Neural crest cell (in vitro differentiated cells): ENCODE data around the gene PHLDA3. TPM values are rescaled to one million over a fixed set of nuclear protein-coding genes. Genes with fewer than 3 reads are reported as not detected.
A peak's percentile ranks its signal among the peaks of the same experiment; 100 is the strongest.

Experiments
- DNase-seq: peaks from one replicate; pipeline ENCODE4 v3.0.0; 2021; ENCODE audit warnings: low read depth, mixed read lengths, low spot score
- H3K27ac Mint-ChIP-seq: one replicate; pipeline ENCODE4 v1.8.0; 2021; ENCODE audit warnings: mild to moderate bottlenecking, mixed read lengths; ENCODE audit not compliant: unreplicated experiment
- H3K27me3 Mint-ChIP-seq: 2 replicates; pipeline ENCODE4 v1.8.0; 2021; ENCODE audit warnings: low read depth, mild to moderate bottlenecking, mixed read lengths
- H3K36me3 Mint-ChIP-seq: 2 replicates; pipeline ENCODE4 v1.8.0; 2021; ENCODE audit warnings: low read depth, mild to moderate bottlenecking, mixed read lengths
- H3K4me1 Mint-ChIP-seq: 2 replicates; pipeline ENCODE4 v1.8.0; 2021; ENCODE audit warnings: mixed read lengths
- H3K4me3 Mint-ChIP-seq: one replicate; pipeline ENCODE4 v1.8.0; 2021; ENCODE audit warnings: mild to moderate bottlenecking, mixed read lengths
- H3K9me3 Mint-ChIP-seq: 2 replicates; pipeline ENCODE4 v1.8.0; 2021; ENCODE audit warnings: mixed read lengths
- CTCF ChIP-seq: fragments of 200-600 bp; sonication (generic); conservative IDR thresholded peaks from 2 replicates; pipeline ENCODE4 v1.5.0; 2021; ENCODE audit warnings: antibody characterized with exemption, mild to moderate bottlenecking
- total RNA-seq: library from RNA; stranded (reverse); gene quantifications from 2 replicates; pipeline ENCODE4 v1.2.1, GENCODE V29; 2021

PHLDA3 gene
- total RNA-seq, 1 donor from 2014 or later = 10.7 TPM

- DNase-seq = no peak
- Mint-ChIP-seq H3K4me3 (no peak overlapping the region), H3K27ac (no peak overlapping the region), H3K9me3 (no peaks in the 10 kb centered on the region), H3K4me1 (peaks cover 57% of the 10 kb centered on the region), H3K36me3 (no peaks in the 10 kb centered on the region), H3K27me3 (peaks cover 4% of the 10 kb centered on the region)
- no peak for TF ChIP-seq CTCF
These were observed 33.5 kb upstream of the PHLDA3 start for GRCh38 chr1:201502511-201502857.

- no peak overlapping the region for H3K4me3 Mint-ChIP-seq
- no peaks in the 10 kb centered on the region for H3K9me3 Mint-ChIP-seq
- H3K27me3 Mint-ChIP-seq = peaks cover 4% of the 10 kb centered on the region
- DNase-seq = no peak
- H3K27ac Mint-ChIP-seq = no peak overlapping the region
- peaks cover 57% of the 10 kb centered on the region for H3K4me1 Mint-ChIP-seq
- TF ChIP-seq CTCF = no peak
- no peaks in the 10 kb centered on the region for H3K36me3 Mint-ChIP-seq
These were observed 33.0 kb upstream of the PHLDA3 start for GRCh38 chr1:201501812-201502510.

- TF ChIP-seq CTCF = no peak
- H3K4me3 Mint-ChIP-seq = peak overlapping the region; percentile 20
- H3K4me1 Mint-ChIP-seq = peaks cover 61% of the 10 kb centered on the region
These were observed 32.2 kb upstream of the PHLDA3 start for GRCh38 chr1:201501144-201501543.

GRCh38 chr1:201500670-201501120 is 31.7 kb upstream of the PHLDA3 start:
- Mint-ChIP-seq H3K27me3 (peaks cover 4% of the 10 kb centered on the region), H3K27ac (peak overlapping the region; percentile 76), H3K4me1 (peaks cover 61% of the 10 kb centered on the region), H3K36me3 (no peaks in the 10 kb centered on the region), H3K4me3 (peak overlapping the region; percentile 20), H3K9me3 (no peaks in the 10 kb centered on the region)
- no peak for TF ChIP-seq CTCF
- no peak for DNase-seq

More at GRCh38 chr1:201501144-201501543, 32.2 kb upstream of the PHLDA3 start:
- Mint-ChIP-seq H3K36me3 (no peaks in the 10 kb centered on the region), H3K9me3 (no peaks in the 10 kb centered on the region), H3K27ac (no peak overlapping the region), H3K27me3 (peaks cover 4% of the 10 kb centered on the region)
- DNase-seq = no peak

GRCh38 chr1:201499795-201500669 is 31.0 kb upstream of the PHLDA3 start:
- Mint-ChIP-seq H3K27ac (peak overlapping the region; percentile 76), H3K4me3 (peak overlapping the region; percentile 20), H3K27me3 (peaks cover 4% of the 10 kb centered on the region), H3K4me1 (peaks cover 60% of the 10 kb centered on the region), H3K9me3 (no peaks in the 10 kb centered on the region), H3K36me3 (no peaks in the 10 kb centered on the region)
- TF ChIP-seq CTCF = no peak
- no peak for DNase-seq
